Muscle layer of colon (tissue), 2 donors: ENCODE measurements around the gene NR1I2.

Experiments used
- H3K27ac ChIP-seq: one replicate; pipeline ENCODE4 v1.7.0; 2013; ENCODE audit warnings: low read depth, mild to moderate bottlenecking, low read length, moderate library complexity
- H3K27me3 ChIP-seq, 2 donors: one replicate each; pipeline ENCODE4 v1.7.0; 2013; ENCODE audit warnings: low read length in 2 of 2, mild to moderate bottlenecking in 2 of 2; ENCODE audit not compliant: insufficient read depth in 2 of 2, control insufficient read depth in 1 of 2
- H3K36me3 ChIP-seq: one replicate; pipeline ENCODE4 v1.7.0; 2013; ENCODE audit warnings: mild to moderate bottlenecking, low read length; ENCODE audit not compliant: insufficient read depth
- H3K4me1 ChIP-seq: one replicate; pipeline ENCODE4 v1.7.0; 2013; ENCODE audit warnings: mild to moderate bottlenecking, low read length; ENCODE audit not compliant: insufficient read depth
- H3K4me3 ChIP-seq, 2 donors: one replicate each; pipeline ENCODE4 v1.7.0; 2013; ENCODE audit warnings: low read length in 2 of 2, low read depth in 1 of 2, mild to moderate bottlenecking in 1 of 2, moderate library complexity in 1 of 2
- H3K9ac ChIP-seq: one replicate; pipeline ENCODE4 v1.7.0; 2013; ENCODE audit warnings: low read length
- H3K9me3 ChIP-seq: one replicate; pipeline ENCODE4 v1.7.0; 2013; ENCODE audit warnings: mild to moderate bottlenecking, low read length
- donor health status: abdominal sarcoma.
- donor health status: Adenocarcinoma of cecum.

NR1I2 gene

GRCh38 chr3:119781330-119782198 lies at the start of gene NR1I2:
TSS of gene NR1I2 (plus strand) at chr3:119782101.
- no peak within 1 kb of the TSS for H3K27ac ChIP-seq
- H3K4me1 ChIP-seq: no peaks in the 10 kb centered on the region
- no peaks in the 10 kb centered on the region for H3K27me3 ChIP-seq
- H3K4me3 ChIP-seq: no peak within 1 kb of the TSS
- no peak within 1 kb of the TSS for H3K9ac ChIP-seq
- no peaks in the 10 kb centered on the region for H3K36me3 ChIP-seq
- H3K9me3 ChIP-seq: no peaks in the 10 kb centered on the region

GRCh38 chr3:119733812-119734211 lies 48.1 kb upstream of the NR1I2 start:
- Histone ChIP-seq H3K9me3 (no peaks in the 10 kb centered on the region), H3K4me3 (no peak overlapping the region), H3K27me3 (no peaks in the 10 kb centered on the region), H3K36me3 (no peaks in the 10 kb centered on the region), H3K4me1 (no peaks in the 10 kb centered on the region), H3K27ac (no peak overlapping the region), H3K9ac (no peak overlapping the region)

GRCh38 chr3:119738741-119739140 lies 43.2 kb upstream of the NR1I2 start:
- H3K4me1 ChIP-seq: no peaks in the 10 kb centered on the region
- no peaks in the 10 kb centered on the region for H3K36me3 ChIP-seq
- no peak overlapping the region for H3K4me3 ChIP-seq
- no peak overlapping the region for H3K27ac ChIP-seq
- no peak overlapping the region for H3K9ac ChIP-seq
- no peaks in the 10 kb centered on the region for H3K27me3 ChIP-seq
- no peaks in the 10 kb centered on the region for H3K9me3 ChIP-seq

- no peaks in the 10 kb centered on the region for H3K9me3 ChIP-seq
Measured at GRCh38 chr3:119741657-119742590, 40.0 kb upstream of the NR1I2 start.

GRCh38 chr3:119743921-119744320 lies 38.0 kb upstream of the NR1I2 start:
- no peaks in the 10 kb centered on the region for H3K9me3 ChIP-seq
- no peaks in the 10 kb centered on the region for H3K4me1 ChIP-seq
- H3K9ac ChIP-seq: no peak overlapping the region
- no peak overlapping the region for H3K27ac ChIP-seq
- H3K27me3 ChIP-seq: no peaks in the 10 kb centered on the region
- peaks cover 10% of the 10 kb centered on the region for H3K36me3 ChIP-seq
- no peak overlapping the region for H3K4me3 ChIP-seq

More at GRCh38 chr3:119741657-119742590, 40.0 kb upstream of the NR1I2 start:
- H3K27me3 ChIP-seq: no peaks in the 10 kb centered on the region
- H3K4me1 ChIP-seq: no peaks in the 10 kb centered on the region
- H3K4me3 ChIP-seq: no peak overlapping the region
- peaks cover 5% of the 10 kb centered on the region for H3K36me3 ChIP-seq
- no peak overlapping the region for H3K9ac ChIP-seq
- H3K27ac ChIP-seq: no peak overlapping the region

- H3K36me3 ChIP-seq: peaks cover 10% of the 10 kb centered on the region
- H3K27me3 ChIP-seq: no peaks in the 10 kb centered on the region
- H3K27ac ChIP-seq: no peak overlapping the region
- H3K9ac ChIP-seq: no peak overlapping the region
- no peak overlapping the region for H3K4me3 ChIP-seq
- no peaks in the 10 kb centered on the region for H3K9me3 ChIP-seq
- no peaks in the 10 kb centered on the region for H3K4me1 ChIP-seq
Measured at GRCh38 chr3:119745942-119746341, 36.0 kb upstream of the NR1I2 start.

- H3K9me3 ChIP-seq: no peaks in the 10 kb centered on the region
- H3K27ac ChIP-seq: no peak overlapping the region
- H3K4me3 ChIP-seq: no peak overlapping the region
- no peaks in the 10 kb centered on the region for H3K27me3 ChIP-seq
- H3K9ac ChIP-seq: no peak overlapping the region
- H3K4me1 ChIP-seq: no peaks in the 10 kb centered on the region
- H3K36me3 ChIP-seq: peaks cover 10% of the 10 kb centered on the region
Measured at GRCh38 chr3:119746423-119746822, 35.5 kb upstream of the NR1I2 start.

GRCh38 chr3:119747357-119747756 lies 34.5 kb upstream of the NR1I2 start:
- no peak overlapping the region for H3K9ac ChIP-seq
- H3K4me3 ChIP-seq: no peak overlapping the region
- H3K27ac ChIP-seq: no peak overlapping the region
- peaks cover 15% of the 10 kb centered on the region for H3K36me3 ChIP-seq
- no peaks in the 10 kb centered on the region for H3K27me3 ChIP-seq
- no peaks in the 10 kb centered on the region for H3K9me3 ChIP-seq
- H3K4me1 ChIP-seq: no peaks in the 10 kb centered on the region

GRCh38 chr3:119748991-119749390 lies 32.9 kb upstream of the NR1I2 start:
- Histone ChIP-seq H3K27me3 (no peaks in the 10 kb centered on the region), H3K9me3 (no peaks in the 10 kb centered on the region), H3K4me3 (no peak overlapping the region), H3K27ac (no peak overlapping the region), H3K36me3 (peaks cover 16% of the 10 kb centered on the region), H3K4me1 (no peaks in the 10 kb centered on the region), H3K9ac (no peak overlapping the region)

GRCh38 chr3:119751423-119751822 lies 30.5 kb upstream of the NR1I2 start:
- H3K36me3 ChIP-seq: peaks cover 17% of the 10 kb centered on the region
- no peaks in the 10 kb centered on the region for H3K4me1 ChIP-seq
- H3K9ac ChIP-seq: no peak overlapping the region
- no peaks in the 10 kb centered on the region for H3K27me3 ChIP-seq
- H3K27ac ChIP-seq: no peak overlapping the region
- no peaks in the 10 kb centered on the region for H3K9me3 ChIP-seq
- no peak overlapping the region for H3K4me3 ChIP-seq

- Histone ChIP-seq H3K4me1 (no peaks in the 10 kb centered on the region), H3K4me3 (no peak overlapping the region), H3K9me3 (no peaks in the 10 kb centered on the region), H3K9ac (no peak overlapping the region), H3K36me3 (no peaks in the 10 kb centered on the region), H3K27ac (no peak overlapping the region), H3K27me3 (no peaks in the 10 kb centered on the region)
Measured at GRCh38 chr3:119759962-119760361, 21.9 kb upstream of the NR1I2 start.
